GM12878 (cell line): ENCODE measurements around the gene KIF18A. TPM values are rescaled to one million over a fixed set of nuclear protein-coding genes. Genes with fewer than 3 reads are reported as not detected.

ENCODE experiments used
- ATAC-seq: fragments of 200-7000 bp; cut with Tn5 transposase; 3 replicates; pipeline ENCODE4 v1.9.1; 2020; ENCODE audit warnings: mild to moderate bottlenecking, moderate library complexity
- BruUV-seq: library from RNA; stranded (reverse); fragments of 400-500 nt; replicated peaks from 2 replicates; lab custom pipeline; 2021; lab: Mats Ljungman, UMichigan
- CTCF ChIA-PET: fragments of 300-600 bp; sonication (Branson Sonifier 250); formaldehyde crosslinking; extraction: SDS; loops from one replicate; lab custom pipeline; 2021; ENCODE audit warnings: inconsistent platforms; lab: Yijun Ruan, JAX
- POLR2A ChIA-PET: fragments of 350-600 bp; formaldehyde crosslinking; extraction: SDS; loops from one replicate; lab custom pipeline; 2021; ENCODE audit warnings: inconsistent platforms; lab: Charles Lee
- RAD21 ChIA-PET: fragments of 300-600 bp; sonication (Branson Sonifier 250); formaldehyde crosslinking; loops from one replicate; lab custom pipeline; 2023; ENCODE audit warnings: antibody characterized with exemption; ENCODE audit not compliant: unreplicated experiment; lab: Charles Lee
- SMC1A ChIA-PET: fragments of 300-600 bp; sonication (Branson Sonifier 250); formaldehyde crosslinking; loops from one replicate; lab custom pipeline; 2023; ENCODE audit not compliant: unreplicated experiment, uncharacterized antibody; lab: Charles Lee
- DNase-seq: peaks from one replicate; pipeline ENCODE4 v3.0.0-alpha.2; 2011; ENCODE audit warnings: low read depth, low spot score
- FAIRE-seq: peaks from 3 replicates; lab custom pipeline; 2011; peaks lifted over from hg19 to GRCh38; lab: Jason Lieb, UNC
- H2AFZ ChIP-seq: 2 replicates; pipeline ENCODE4 v1.6.0; 2011; ENCODE audit warnings: low read depth, low read length, control low read depth; ENCODE audit not compliant: control insufficient read depth
- H3K27ac ChIP-seq: 2 replicates; pipeline ENCODE4 v1.5.1; 2011; ENCODE audit warnings: control low read depth; ENCODE audit not compliant: control insufficient read depth, insufficient read depth
- H3K27me3 ChIP-seq, 2 experiments: replicated peaks in 1 of 2; 2 replicates each; pipeline versions ENCODE4 v1.6.0 to v1.6.1; 2011; ENCODE audit warnings: low read length in 1 of 2; ENCODE audit not compliant: control insufficient read depth in 2 of 2, insufficient read depth in 2 of 2
- H3K36me3 ChIP-seq, 2 experiments: 2 replicates each; pipeline ENCODE4 v1.5.1; 2011; ENCODE audit warnings: low read length in 1 of 2; ENCODE audit not compliant: control insufficient read depth in 2 of 2, insufficient read depth in 2 of 2
- H3K4me1 ChIP-seq: 2 replicates; pipeline ENCODE4 v1.6.1; 2011; ENCODE audit warnings: mild to moderate bottlenecking, low read length, moderate library complexity, mixed read lengths; ENCODE audit not compliant: control insufficient read depth, insufficient read depth
- H3K4me2 ChIP-seq: 2 replicates; pipeline ENCODE4 v1.6.0; 2011; ENCODE audit warnings: control low read depth; ENCODE audit not compliant: control insufficient read depth, insufficient read depth
- H3K4me3 ChIP-seq: fragments of 200-600 bp; sonication (generic); 2 replicates; pipeline ENCODE4 v1.5.1; 2016
- H3K79me2 ChIP-seq: 2 replicates; pipeline ENCODE4 v1.6.0; 2011; ENCODE audit warnings: low read length; ENCODE audit not compliant: control insufficient read depth, insufficient read depth
- H3K9ac ChIP-seq: 2 replicates; pipeline ENCODE4 v1.8.0; 2011; ENCODE audit warnings: low read length, control low read depth, mixed read lengths; ENCODE audit not compliant: control insufficient read depth, insufficient read depth
- H3K9me3 ChIP-seq: replicated peaks from 3 replicates; pipeline ENCODE4 v1.5.1; 2011; ENCODE audit warnings: mild to moderate bottlenecking, low read length; ENCODE audit not compliant: control insufficient read depth, insufficient read depth
- H4K20me1 ChIP-seq: 2 replicates; pipeline ENCODE4 v1.6.0; 2011; ENCODE audit not compliant: control insufficient read depth, insufficient read depth
- RFX5 ChIP-seq: IDR thresholded peaks from 2 replicates; pipeline ENCODE4 v1.6.1; 2011; ENCODE audit warnings: low read depth, low read length, improper control_type of control experiment
- SIX5 ChIP-seq: IDR thresholded peaks from 2 replicates; pipeline ENCODE4 v1.6.1; 2011; ENCODE audit warnings: mild to moderate bottlenecking, low read depth, low read length, moderate library complexity; ENCODE audit not compliant: severe bottlenecking
- SMARCA5 ChIP-seq: fragments of 450-650 bp; IDR thresholded peaks from 2 replicates; pipeline ENCODE4 v1.6.1; 2017; ENCODE audit warnings: mild to moderate bottlenecking
- SMC3 ChIP-seq: IDR thresholded peaks from 2 replicates; pipeline ENCODE4 v1.6.1; 2011; ENCODE audit warnings: low read length, improper control_type of control experiment, borderline replicate concordance
- ZBTB40 ChIP-seq: fragments of 450-650 bp; IDR thresholded peaks from 2 replicates; pipeline ENCODE4 v1.6.1; 2016; ENCODE audit warnings: mild to moderate bottlenecking, moderate library complexity, borderline replicate concordance
- ZNF592 ChIP-seq: fragments of 450-650 bp; IDR thresholded peaks from 2 replicates; pipeline ENCODE4 v1.6.1; 2017; ENCODE audit warnings: mild to moderate bottlenecking, moderate library complexity
- ZSCAN29 ChIP-seq: fragments of 450-650 bp; IDR thresholded peaks from 2 replicates; pipeline ENCODE4 v1.6.1; 2017; ENCODE audit warnings: mild to moderate bottlenecking, moderate library complexity
- WGBS: methylation state at CpG from one replicate; pipeline ENCODE4 v1.1.6; 2016; ENCODE audit warnings: low lambda C conversion rate; ENCODE audit not compliant: insufficient replicate concordance, insufficient coverage; ENCODE audit errors: missing lambda C conversion rate; 5-methylcytosine and 5-hydroxymethylcytosine counted together
- in situ Hi-C: fragments of 300-500 bp; cut with MboI; formaldehyde crosslinking; loops from 9 replicates; pipeline ENCODE4 v1.14.3; 2018; ENCODE audit warnings: mixed read lengths
- intact Hi-C: fragments of 100-400 bp; cut with micrococcal nuclease; formaldehyde crosslinking; loops from one replicate; pipeline ENCODE4 v1.14.2; 2022; ENCODE audit not compliant: unreplicated experiment
- polyA plus RNA-seq, 11 experiments: library from polyadenylated mRNA; depleted of rRNA in 4 of 11; unstranded in 6 of 11; stranded (reverse) in 5 of 11; fragments of >200 nt; fragmentation: Nextera tagmentation in 4 of 11; fragmentation: Illumina TruSeq in 1 of 11; extraction: Ambion mirVana in 4 of 11; extraction: Trizol in 1 of 11; gene quantifications; 1 replicate in 1 of 11; 2 replicates in 10 of 11; pipeline versions ENCODE4 v1.2.1 to v1.2.3, GENCODE V29; 2011 to 2016; ENCODE audit warnings: inconsistent platforms in 2 of 11, missing spikeins in 2 of 11, low read depth in 1 of 11
- total RNA-seq, 4 experiments: library from RNA; depleted of rRNA in 3 of 4; stranded (reverse); fragments of >200 nt in 3 of 4; fragmentation: Illumina TruSeq in 1 of 4; extraction: Trizol in 1 of 4; gene quantifications; 2 replicates each; pipeline versions ENCODE4 v1.2.1 to v1.2.3, GENCODE V29; 2013 to 2021

KIF18A gene
- total and polyA plus RNA-seq, 10 of the 15 experiments (the other 5 are each of a cell fraction or from before 2014, with no cell fraction given), result 11.2 to 31.5 (median 20.4) TPM

- POLR2A ChIA-PET, result no interaction called here
- Histone ChIP-seq H3K79me2 (no peaks in the 10 kb centered on the region), H3K36me3 (0 out of 4 replicates have a peak, but pooled peaks cover 0 to 2% of the 10 kb centered on the region in 2 experiments), H3K27me3 (no peaks in the 10 kb centered on the region), H3K9me3 (no peaks in the 10 kb centered on the region; the same call in 2 of the 3 replicates), H3K9ac (no peak overlapping the region), H4K20me1 (no peaks in the 10 kb centered on the region), H3K4me3 (no peak overlapping the region), H3K4me1 (no peaks in the 10 kb centered on the region), H2AFZ (no peak overlapping the region), H3K27ac (no peak overlapping the region), H3K4me2 (no peak overlapping the region)
- intact Hi-C loops, result no loop called here
- FAIRE-seq, result no peak
- DNase-seq, result no peak
- SMC1A ChIA-PET, result no interaction called here
- no peak for ATAC-seq
- RAD21 ChIA-PET, result no interaction called here
- TF ChIP-seq SMC3 (no peak), SIX5 (no peak), SMARCA5 (no peak), RFX5 (no peak), ZSCAN29 (no peak), ZNF592 (no peak), ZBTB40 (no peak)
- BruUV-seq, result no TSS peak
- CTCF ChIA-PET, result interaction anchor here (0.8 kb wide), 1 partner anchor 104 kb away, joined by 3 read pairs; no protein-coding TSS in a partner anchor
- WGBS, result 98% methylated on average over 2 of the region's 2 CpGs
- in situ Hi-C loops, result no loop called here
Measured at GRCh38 chr11:28153586-28153985, 45.6 kb upstream of the KIF18A start.
